ENCODE data around the gene CRKL.

The CRKL gene

GRCh38 chr22:20983081-20983771, 66.0 kb downstream of the CRKL start:
- DNase-seq: no peak

DNA sequence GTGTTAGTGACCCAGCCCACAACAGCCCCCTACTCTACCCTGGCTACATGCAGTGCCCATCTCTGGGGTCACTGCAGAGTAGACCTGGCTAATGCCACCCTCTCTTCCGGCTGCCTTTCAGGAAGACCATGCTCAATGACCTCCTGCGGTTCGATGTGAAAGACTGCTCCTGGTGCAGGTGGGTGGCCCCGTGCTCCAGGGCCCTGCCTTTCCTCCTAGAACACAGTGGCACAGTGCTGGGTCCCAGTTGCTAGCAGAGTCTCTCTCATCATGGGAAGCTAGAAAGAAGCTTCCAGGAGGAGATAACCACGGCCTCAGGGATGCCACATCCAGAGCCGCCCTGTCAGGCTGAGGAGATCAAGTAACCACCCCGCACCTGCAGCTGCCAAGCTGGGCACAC, 68.5 kb downstream of the CRKL start:
- no peak for DNase-seq

- DNase-seq: no peak
Observed at GRCh38 chr22:20986365-20986764, 69.2 kb downstream of the CRKL start.

DNA sequence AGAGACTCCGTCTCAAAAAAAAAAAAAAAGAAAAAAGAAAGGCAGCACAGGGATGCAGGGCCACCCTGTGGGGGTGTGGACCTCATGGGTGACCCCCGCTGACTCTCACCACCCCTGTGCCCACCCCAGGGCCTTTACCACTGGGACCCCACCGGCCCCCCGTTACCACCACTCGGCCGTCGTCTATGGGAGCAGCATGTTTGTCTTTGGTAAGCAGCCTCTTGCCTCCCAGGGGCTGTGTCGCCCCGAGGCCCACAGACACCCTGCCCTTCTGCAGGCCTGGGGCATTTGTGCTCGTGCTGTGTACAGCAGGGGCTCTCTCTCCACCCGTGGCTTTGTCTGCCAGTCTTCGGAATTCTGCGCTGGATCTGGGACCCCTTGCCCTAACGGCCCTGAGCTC, 70.2 kb downstream of the CRKL start:
- DNase-seq: no peak

GRCh38 chr22:20988573-20989322, 71.5 kb downstream of the CRKL start:
- DNase-seq: no peak

DNA sequence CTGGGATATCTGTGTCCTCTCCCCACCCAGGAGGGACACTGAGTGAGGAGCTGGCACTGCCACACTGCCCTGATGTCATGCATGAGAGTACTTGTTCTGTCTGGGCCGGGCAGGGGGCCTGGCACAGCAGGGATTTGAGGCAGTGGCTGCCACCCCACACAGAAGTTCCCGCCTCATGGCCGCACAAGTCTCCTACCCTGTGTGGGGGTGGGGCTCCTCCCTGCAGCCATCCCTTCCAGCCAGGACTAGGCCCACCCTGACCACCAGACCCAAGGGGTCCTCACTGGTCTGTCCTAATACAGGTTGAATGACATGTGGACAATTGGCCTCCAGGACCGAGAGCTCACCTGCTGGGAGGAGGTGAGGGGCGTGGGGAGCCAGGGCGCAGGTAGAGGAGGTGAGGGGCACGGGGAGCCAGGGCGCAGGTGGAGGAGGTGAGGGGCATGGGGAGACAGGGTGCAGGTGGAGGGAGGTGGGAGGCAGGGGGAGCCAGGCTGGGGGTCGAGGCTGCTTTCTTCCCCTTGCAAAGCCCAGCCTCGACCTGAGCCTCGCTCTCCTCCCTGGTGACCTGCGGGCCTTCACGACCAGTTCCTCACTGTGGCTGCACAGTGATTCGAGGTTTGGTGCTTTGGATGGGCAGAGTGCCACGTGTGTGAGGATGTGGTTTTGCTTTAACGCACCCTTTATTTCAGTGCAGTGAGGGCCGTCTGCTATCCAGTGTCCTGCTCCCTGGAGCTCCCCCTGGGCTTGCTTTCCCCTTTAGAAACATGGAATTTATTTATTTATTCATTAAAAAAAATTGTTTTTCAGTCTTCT, 72.3 kb downstream of the CRKL start:
- no peak for DNase-seq

DNA sequence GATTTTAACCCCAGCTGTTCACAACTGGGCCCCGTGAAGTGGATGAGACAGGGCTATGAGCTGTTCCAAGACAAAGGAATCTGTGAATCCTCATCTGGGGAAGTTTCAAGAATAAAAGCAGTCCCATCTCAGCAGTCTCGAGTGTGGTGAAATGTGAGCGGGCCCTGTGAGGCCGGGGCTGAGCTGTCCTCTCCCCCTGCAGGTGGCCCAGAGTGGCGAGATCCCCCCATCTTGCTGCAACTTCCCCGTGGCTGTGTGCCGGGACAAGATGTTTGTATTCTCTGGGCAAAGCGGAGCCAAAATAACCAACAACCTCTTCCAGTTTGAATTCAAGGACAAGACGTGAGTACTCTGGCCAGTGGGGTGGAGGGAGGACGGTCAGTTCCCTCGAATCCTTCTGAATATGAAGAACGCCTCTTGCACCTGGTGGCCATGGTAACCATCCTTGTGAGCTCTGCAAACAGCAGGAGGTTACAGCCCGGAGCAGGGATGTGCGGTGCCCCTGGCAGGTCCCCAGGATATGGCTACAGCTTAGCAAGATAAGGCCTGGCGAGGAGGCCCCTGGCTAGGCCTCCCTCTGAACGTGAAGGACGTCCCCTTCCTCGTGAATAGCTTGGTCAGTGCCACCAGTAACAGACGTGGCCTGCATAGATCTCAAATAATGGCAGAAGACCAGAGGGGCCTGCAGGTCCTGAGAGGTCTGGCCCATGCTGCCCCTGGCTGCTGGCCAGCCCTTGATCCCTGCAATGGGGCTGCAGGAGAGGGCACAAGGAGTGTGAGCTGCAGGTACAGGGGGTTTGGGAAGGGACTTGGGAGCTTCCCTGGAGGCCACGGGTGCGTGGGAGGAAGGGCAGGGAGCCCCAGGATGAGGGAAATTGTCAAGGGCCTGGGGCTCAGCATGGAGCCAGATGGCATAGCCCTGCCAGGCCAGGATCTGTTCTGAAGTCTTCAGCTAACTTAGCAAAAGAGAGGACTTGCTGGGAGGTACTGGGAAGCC, 73.3 kb downstream of the CRKL start:
- DNase-seq: no peak

DNA sequence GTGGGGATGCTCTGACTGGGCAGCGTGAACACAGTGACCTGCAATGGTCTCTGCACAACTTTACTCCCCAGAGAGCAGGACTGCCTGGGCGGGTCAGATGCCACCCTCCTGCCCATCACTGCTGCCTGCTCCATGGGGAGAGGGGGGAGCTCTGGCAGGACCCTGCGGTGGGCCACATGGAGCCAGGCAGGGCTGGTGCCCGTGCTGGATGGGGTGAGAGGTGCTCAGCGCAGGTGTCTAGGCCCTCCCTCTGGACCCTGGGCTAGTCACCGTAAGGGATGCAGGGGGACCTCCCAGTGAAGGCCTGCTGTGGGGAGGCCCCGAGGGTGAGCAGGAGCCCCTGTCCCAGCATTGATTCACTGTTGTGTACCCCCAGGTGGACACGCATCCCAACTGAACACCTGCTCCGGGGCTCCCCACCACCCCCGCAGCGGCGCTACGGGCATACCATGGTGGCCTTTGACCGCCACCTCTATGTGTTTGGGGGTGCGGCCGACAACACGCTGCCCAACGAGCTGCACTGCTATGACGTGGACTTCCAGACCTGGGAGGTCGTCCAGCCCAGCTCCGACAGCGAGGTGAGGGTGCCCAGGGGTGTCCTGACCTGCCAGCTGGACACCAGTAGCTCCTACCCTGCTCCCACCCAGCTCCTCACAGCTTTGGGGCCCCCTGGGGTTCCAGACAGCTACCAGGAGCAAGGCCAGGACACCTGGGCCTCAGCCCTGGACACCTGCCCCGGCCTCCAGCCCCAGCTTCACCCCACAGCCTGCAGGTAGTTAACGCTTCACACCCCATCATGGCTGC, 74.2 kb downstream of the CRKL start:
- no peak for DNase-seq

DNA sequence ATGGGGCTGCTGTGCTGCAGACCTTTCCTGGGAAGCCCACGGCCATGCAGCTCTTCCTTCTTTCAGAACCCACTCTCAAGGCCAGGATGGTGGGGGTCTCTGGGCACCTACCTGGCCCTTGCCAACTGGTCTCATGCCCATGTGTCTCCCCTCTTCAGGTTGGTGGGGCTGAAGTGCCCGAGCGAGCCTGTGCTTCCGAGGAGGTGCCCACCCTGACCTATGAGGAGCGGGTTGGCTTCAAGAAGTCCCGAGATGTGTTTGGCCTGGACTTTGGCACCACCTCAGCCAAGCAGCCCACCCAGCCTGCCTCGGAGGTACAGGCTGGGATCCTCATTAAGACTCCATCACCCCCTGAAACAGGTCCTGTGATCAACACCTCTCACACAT, 74.8 kb downstream of the CRKL start:
- no peak for DNase-seq

DNA sequence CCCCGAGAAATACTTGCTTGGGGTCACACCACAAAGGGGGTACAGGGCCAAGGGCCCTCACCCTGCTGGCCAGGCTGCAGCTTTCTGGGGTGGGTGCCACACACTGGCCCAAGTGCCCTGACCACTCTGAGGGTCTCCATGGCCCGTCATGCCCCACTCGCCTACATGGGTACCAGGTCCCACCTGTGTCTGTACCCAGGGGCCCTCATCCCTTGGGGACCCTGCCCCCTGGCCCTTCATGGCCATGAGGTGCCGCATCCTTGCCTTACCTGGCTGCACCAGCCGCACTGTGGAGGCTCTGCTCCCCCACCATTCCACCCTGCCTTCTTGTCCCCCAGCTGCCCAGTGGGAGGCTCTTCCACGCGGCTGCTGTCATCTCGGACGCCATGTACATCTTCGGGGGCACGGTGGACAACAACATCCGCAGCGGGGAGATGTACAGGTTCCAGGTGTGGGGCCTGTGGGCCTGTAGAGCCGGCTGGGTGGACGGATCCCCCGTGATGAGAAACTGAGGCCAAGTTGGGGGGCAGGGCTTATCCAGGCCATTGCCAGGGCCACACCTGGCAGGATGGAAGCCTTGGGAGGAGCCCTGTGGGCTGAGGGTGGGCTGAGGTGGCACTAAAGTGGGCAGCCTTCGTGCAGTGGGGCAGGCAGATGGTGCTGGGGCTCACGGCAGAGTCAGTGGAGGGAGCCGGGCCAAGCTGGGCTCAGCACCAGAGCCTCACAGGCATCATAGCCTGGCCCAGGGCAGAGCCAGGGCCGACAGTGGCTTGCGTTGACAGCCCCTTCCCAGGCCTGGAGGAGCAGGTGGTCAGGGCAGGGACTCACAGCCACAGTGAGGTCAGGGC, 75.5 kb downstream of the CRKL start:
- no peak for DNase-seq

- no peak for DNase-seq
Observed at GRCh38 chr22:20993304-20994127, 76.3 kb downstream of the CRKL start.

DNA sequence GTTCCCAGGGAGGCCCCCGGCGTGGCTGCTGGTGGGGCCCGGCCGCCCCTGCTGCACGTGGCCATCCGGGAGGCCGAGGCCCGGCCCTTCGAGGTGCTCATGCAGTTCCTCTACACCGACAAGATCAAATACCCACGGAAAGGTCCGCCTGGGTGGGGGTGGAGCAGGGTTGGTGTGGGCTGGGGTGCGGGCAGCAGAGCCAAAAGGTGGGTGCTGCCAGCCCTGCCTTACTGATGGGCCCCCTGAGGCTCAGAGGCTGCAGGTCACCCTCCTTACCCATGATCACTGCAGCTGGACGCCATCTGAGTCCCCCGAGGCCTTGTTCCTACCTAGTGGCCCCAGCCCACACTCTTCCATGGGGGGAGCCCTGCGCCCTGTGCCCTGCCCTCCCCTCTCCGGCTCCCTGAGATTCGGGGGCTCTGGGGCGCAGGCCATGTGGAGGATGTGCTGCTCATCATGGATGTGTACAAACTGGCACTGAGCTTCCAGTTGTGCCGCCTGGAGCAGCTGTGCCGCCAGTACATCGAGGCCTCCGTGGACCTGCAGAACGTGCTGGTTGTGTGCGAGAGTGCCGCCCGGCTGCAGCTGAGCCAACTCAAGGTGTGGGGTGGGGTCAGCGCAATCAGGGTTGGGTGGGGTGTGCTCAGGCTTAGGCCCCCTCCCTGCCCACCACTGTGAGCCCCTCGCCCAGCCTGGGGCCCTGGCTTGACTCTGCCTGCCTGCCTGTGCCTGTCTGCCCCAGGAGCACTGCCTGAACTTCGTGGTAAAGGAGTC, 77.1 kb downstream of the CRKL start:
- DNase-seq: no peak

DNA sequence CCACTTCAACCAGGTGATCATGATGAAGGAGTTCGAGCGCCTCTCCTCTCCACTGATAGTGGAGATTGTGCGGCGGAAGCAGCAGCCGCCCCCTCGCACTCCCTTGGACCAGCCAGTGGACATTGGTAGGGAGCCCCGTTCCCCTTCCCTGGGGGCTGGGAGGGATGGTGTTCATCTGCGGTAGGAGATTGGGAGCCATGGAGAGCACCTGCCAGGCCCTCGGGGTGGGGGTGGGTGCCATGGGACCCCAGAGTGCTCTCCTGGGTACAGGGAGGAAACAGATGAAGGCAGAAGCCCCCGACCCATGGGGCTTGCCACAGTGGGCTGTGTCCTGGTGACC, 77.7 kb downstream of the CRKL start:
- DNase-seq: no peak

- DNase-seq: no peak
Observed at GRCh38 chr22:20995329-20996030, 78.3 kb downstream of the CRKL start.

- no peak for DNase-seq
Observed at GRCh38 chr22:20996031-20996410, 78.8 kb downstream of the CRKL start.

- DNase-seq: no peak
Observed at GRCh38 chr22:20996598-20997535, 79.7 kb downstream of the CRKL start.

- DNase-seq: no peak
Observed at GRCh38 chr22:20997536-20998257, 80.5 kb downstream of the CRKL start.
